Ramos (cell line): ENCODE data around the gene BMP2K.

Experiments used
- in situ Hi-C: fragments of 300-500 bp; cut with MboI; formaldehyde crosslinking; loops from one replicate; pipeline ENCODE4 v1.14.3; 2022; ENCODE audit warnings: low sequenced_read_pairs; ENCODE audit not compliant: unreplicated experiment

BMP2K gene

DNA sequence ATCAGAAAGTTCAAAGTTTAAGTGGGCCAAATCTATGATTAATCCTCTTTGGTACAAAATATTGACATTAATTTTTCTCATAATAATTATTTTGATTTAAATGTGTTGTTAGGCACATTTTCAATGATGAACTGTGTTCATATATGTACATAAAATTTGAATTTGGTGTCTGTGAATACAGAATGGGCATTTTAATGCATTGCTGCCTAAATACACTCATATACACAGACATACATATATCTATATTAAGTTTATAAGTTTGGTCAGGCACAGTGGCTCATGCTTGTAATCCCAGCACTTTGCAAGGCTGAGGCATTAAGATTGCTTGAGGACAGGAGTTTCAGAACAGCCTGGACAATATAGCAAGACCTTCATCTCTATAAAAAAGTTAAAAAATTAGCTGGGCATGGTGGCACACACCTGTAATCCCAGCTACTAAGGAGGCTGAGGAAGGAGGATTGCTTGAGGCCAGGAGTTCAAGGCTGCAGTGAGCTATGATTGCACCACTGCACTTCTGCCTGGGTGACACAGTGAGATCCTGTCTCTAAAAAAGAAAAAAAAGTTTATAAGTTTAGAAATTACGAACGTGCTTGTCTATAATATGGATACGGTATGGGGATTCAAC is 12.3 kb upstream of the BMP2K start:
- in situ Hi-C loops = no loop called here

- in situ Hi-C loops = no loop called here
Measured at GRCh38 chr4:78764498-78764961, 11.6 kb upstream of the BMP2K start.

- in situ Hi-C loops = no loop called here
Measured at GRCh38 chr4:78765432-78766006, 10.6 kb upstream of the BMP2K start.

- in situ Hi-C loops = no loop called here
Measured at GRCh38 chr4:78766026-78766425, 10.1 kb upstream of the BMP2K start.

DNA sequence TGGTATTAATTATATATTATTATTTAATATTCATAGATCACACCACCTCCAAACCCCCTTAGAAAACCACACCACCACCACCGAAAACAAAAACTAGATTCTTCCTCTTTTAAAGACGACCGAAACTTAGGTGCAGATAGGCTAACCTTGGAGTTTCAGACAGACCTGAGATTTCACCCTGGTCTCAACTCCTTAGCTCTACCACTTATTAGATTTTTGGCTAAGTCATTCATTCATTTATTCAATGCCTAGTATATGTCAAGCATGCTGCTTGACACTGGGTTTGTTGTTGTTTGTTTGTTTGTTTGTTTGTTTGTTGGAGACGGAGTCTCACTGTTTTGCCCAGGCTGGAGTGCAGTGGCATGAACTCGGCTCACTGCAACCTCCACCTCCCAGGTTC is 9.5 kb upstream of the BMP2K start:
- in situ Hi-C loops = no loop called here

DNA sequence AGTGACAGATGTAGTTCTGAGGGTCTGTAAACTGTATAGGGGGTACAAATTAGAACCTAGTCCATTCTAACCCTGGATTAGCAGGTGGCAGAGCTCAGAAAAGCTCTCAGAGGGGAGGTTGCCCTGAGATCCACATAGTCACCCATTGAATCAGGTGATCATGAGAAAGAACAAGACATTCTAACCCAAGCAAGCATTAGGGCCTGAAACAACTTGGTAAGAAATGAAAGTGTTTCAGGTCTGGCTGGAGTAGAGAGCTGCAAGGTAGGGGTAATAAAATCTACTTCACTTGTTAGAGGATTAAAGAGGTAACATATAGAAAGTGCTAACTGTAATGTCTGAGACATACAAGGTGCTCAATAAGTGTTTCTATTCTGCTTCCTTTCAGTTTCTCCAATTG is 8.8 kb upstream of the BMP2K start:
- in situ Hi-C loops = no loop called here

DNA sequence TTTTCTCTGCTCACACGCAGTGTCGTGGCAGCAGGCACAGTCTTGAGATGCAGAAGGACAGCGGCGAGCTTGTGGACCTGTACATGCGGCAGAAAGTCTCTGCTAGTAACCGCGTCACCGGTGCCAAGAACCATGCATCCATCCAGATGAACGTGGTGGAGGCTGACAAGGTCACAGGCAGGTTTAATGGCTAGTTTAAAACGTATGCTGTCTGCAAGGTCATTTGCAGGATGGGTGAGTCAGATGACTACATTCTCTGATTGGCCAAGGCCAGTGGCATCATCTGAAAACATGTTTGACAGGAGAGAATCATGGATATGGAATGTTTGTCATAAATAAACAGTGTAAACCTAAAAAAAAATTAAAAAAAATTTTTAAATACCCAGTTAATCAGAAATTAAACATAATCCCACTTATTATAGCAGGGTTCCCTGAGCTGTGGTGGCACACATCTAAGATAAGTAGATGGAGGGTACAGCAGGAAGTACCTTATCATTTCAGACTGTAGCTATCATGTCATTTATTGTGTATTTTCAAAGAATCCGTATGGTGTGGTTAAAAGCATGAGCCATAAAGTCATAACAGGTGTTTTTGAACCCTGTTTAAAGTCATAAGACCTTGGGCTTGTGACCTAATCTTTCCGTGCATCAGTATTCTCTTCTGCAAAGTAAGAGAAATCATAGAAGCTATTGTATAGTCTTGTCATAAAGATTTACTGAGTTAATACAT is 7.5 kb upstream of the BMP2K start:
- in situ Hi-C loops = no loop called here

DNA sequence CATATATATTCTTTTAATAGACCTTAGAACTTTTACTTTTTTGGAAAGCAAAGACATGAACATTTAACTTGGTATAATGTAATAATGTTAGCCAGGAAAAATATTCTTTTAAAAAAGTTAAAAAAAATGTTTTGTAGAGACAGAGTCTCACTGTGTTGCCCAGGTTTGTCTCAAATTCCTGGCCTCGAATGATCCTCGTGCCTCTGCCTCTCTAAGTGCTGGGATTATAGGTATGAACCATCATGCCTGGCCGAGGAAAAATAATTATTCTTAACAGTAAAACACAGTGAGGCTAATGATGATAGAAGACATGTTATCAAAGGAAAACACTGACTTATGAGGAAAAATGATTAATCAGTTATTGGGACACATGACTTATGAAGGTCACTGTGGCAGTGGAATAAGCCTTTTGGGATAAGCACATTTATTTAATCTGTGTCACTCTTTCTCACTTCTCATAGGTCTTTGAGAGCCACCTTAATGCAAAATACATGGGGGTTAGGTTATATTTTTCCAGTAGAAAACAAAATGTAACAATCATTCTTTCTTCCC is 6.0 kb upstream of the BMP2K start:
- in situ Hi-C loops = no loop called here

DNA sequence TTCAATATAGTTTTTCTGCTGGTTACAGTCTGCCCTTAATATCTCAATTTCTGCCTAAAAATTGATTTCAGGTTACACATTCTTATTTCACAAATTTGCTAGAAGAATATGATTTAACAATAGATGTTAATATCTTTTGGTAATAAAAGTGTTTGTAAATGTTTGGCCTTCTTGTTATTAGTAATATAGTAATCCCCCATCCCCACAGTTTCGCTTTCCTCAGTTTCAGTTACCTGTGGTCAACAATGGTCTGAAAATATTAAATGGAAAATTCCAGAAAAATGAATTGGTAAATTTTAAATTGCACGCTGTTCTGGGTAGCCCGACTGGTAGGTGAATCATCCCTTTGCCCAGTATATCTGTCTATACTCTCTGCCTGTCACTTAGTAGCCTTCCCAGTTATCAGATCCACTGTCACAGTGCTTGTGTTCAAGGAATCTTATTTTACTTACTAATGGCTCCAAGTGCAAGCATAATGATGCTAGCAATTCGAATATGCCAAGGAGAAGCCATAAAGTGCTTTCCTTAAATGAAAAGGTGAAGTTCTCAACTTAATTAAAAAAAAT is 3.5 kb upstream of the BMP2K start:
- in situ Hi-C loops = no loop called here

DNA sequence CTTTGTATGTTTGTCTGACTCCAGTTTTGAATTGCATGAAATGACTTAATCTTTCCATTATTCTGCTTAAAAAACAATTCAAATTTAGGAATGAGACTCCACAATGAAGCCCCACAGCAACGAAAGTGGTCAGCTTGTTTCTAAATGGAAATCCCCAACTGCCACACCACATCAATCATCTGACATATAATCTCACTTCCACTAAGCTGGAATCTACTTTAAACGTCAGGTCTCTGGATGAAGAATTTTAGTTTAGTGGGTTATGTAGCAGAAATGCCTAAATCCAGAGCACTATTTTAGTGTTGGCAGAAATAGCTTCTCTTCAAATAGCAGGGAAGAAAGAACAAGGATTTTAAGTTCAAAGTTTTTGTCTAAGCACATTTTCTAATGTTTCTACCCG is 1.7 kb upstream of the BMP2K start:
- in situ Hi-C loops = no loop called here

GRCh38 chr4:78775303-78776078 is 659 bp upstream of the BMP2K start:
- in situ Hi-C loops = no loop called here

DNA sequence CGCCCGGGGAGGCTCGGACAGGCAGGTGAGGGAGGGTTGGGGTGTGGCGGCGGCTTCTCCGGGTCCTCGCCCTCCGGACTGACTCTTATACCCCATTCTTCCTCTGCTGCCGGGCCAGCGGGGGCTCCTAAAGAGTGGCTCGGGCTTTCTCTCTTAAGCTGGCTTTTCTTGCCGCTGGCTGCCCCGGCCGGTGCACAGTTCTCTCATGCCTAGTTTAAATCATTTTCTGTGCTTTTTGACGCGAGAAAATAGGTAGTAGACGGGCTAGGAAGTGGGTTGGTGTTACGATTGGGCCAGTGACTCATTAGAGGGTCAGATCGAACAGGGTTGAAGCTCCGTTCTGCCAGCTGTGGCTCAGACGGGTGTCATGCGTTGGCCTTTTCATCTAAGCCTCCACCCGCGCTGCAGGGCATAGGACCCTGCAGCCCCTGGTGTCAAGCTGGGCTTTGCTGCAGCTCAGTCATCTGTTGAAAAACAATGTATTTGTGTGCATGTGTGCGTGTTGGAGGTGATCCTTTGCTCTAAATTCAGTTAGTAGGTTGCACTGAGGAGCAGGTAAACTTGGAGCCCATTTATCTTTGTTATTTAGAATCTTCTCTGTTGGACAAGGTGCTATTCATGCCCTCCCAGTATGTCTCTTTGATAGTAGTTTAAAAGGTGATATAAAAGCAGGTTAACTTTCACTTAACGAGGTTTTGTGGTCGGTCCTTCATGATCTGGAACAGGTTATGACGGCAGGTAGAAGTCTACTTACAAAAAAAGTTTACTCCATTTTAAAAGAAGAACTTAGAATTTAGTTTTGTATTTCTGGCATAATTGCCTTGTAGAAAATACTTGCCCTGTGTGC is 802 bp downstream of the BMP2K start:
- in situ Hi-C loops = no loop called here

DNA sequence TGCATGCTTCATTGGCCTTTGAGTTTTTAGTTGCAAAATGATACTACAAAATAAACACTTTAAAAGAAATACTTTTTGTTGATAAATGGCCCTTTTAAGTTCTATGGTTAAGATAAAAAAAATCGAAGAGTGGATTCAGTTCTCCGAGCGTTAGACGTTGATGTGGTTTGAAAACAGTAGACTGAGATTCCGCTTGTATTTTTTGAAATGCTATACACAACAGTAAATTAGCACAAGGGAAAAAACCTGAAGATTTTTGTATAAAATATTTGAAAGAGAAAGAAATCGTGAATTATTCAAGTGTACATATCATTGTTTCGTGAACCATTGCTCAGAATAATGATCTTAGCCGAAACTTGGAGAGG is 1.4 kb downstream of the BMP2K start:
- in situ Hi-C loops = no loop called here

DNA sequence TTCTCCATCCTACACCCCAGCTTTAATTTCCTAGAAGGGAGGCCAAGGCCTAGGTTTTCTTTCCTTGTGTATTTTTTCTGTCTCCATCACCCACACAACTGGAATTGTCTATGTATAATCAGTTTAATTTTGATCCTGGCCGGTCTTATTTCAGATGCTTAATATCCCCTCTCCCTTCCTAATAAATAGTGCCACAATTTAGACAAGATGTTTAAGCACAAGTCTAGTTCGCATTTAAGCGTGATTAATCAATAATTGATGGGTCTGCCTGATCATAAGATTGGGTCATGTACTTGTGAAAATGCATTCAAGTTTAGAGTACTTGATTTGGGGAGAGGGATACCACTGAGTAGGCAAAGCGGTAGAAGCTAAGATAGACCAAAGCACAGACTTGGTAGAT is 2.4 kb downstream of the BMP2K start:
- in situ Hi-C loops = no loop called here

- in situ Hi-C loops = no loop called here
Measured at GRCh38 chr4:78779280-78779679, 3.1 kb downstream of the BMP2K start.

DNA sequence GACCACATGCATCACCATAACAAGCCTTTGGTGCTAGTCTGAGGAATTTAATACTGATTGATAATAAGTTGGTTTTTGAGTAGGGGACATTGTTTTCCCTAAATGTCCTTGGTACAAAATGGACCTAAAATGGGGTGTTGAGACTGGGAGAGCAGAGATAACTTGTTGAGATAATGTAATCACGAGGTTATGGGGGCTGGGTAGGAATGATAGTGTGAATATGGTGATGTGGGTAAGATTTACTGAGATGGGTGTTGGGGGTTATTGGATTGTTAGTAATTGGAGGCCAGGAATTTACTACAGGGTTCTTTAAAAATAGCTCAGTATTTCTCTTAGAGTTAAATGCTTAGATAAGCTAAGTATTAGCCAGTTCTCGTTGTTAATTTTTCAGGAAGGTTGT is 3.9 kb downstream of the BMP2K start:
- in situ Hi-C loops = no loop called here

GRCh38 chr4:78781139-78781538 is 5.0 kb downstream of the BMP2K start:
- in situ Hi-C loops = no loop called here

- in situ Hi-C loops = no loop called here
Measured at GRCh38 chr4:78781924-78782323, 5.8 kb downstream of the BMP2K start.

- in situ Hi-C loops = no loop called here
Measured at GRCh38 chr4:78784236-78784865, 8.2 kb downstream of the BMP2K start.
